H1 (cell line): ENCODE data around the gene MANBA. TPM values are rescaled to one million over a fixed set of nuclear protein-coding genes. Genes with fewer than 3 reads are reported as not detected.

ENCODE experiments used
- CTCF ChIA-PET: fragments of 300-600 bp; sonication (Branson Sonifier 250); formaldehyde crosslinking; loops from one replicate; lab custom pipeline; 2021; ENCODE audit not compliant: partially characterized antibody; lab: Charles Lee
- POLR2A ChIA-PET: fragments of 300-600 bp; sonication (Branson Sonifier 250); formaldehyde crosslinking; loops from one replicate; lab custom pipeline; 2021; ENCODE audit warnings: inconsistent platforms; ENCODE audit not compliant: partially characterized antibody; lab: Charles Lee
- DNase-seq, 2 experiments: peaks; one replicate each; pipeline versions ENCODE4 v3.0.0 to v3.0.0-alpha.2; 2010 to 2022; ENCODE audit warnings: low spot score in 2 of 2, low read depth in 1 of 2, mixed read lengths in 1 of 2
- FAIRE-seq: peaks from 2 replicates; lab custom pipeline; 2011; peaks lifted over from hg19 to GRCh38; lab: Jason Lieb, UNC
- H2AFZ ChIP-seq: 2 replicates; pipeline ENCODE4 v1.8.1; 2012; ENCODE audit warnings: low read length, inconsistent platforms
- H2AK5ac ChIP-seq: 2 replicates; pipeline ENCODE4 v1.6.1; 2013; ENCODE audit warnings: low read depth, low read length
- H2BK120ac ChIP-seq: replicated peaks from 2 replicates; pipeline ENCODE3; 2013; ENCODE audit warnings: low read depth, low read length, inconsistent platforms
- H2BK12ac ChIP-seq: 2 replicates; pipeline ENCODE4 v1.6.1; 2013; ENCODE audit warnings: low read depth, low read length
- H2BK15ac ChIP-seq: 2 replicates; pipeline ENCODE4 v1.6.1; 2013; ENCODE audit warnings: low read length
- H2BK20ac ChIP-seq: 2 replicates; pipeline ENCODE4 v1.6.1; 2013; ENCODE audit warnings: low read length
- H2BK5ac ChIP-seq: 2 replicates; pipeline ENCODE4 v1.6.1; 2013; ENCODE audit warnings: low read depth, low read length
- H3K14ac ChIP-seq: 2 replicates; pipeline ENCODE4 v1.6.1; 2013; ENCODE audit warnings: inconsistent platforms; ENCODE audit not compliant: insufficient read length
- H3K18ac ChIP-seq: 2 replicates; pipeline ENCODE4 v1.6.1; 2013; ENCODE audit warnings: low read length; ENCODE audit errors: extremely low read depth
- H3K23ac ChIP-seq: 2 replicates; pipeline ENCODE4 v1.6.1; 2013; ENCODE audit warnings: inconsistent platforms; ENCODE audit not compliant: insufficient read length
- H3K23me2 ChIP-seq: 2 replicates; pipeline ENCODE4 v1.6.1; 2013; ENCODE audit warnings: low read depth, low read length
- H3K27ac ChIP-seq: 2 replicates; pipeline ENCODE4 v1.6.1; 2011; ENCODE audit warnings: low read depth, low read length, inconsistent platforms
- H3K27me3 ChIP-seq, 4 experiments: replicated peaks in 1 of 4; 1 replicate in 1 of 4; 2 replicates in 3 of 4; pipeline versions ENCODE4 v1.6.1 to v1.8.1; 2011 to 2013; ENCODE audit warnings: low read length in 3 of 4, mild to moderate bottlenecking in 3 of 4, inconsistent platforms in 2 of 4, mixed read lengths in 2 of 4, moderate library complexity in 1 of 4; ENCODE audit not compliant: control insufficient read depth in 3 of 4, insufficient read depth in 3 of 4; ENCODE audit errors: extremely low read depth in 1 of 4
- H3K36me3 ChIP-seq, 4 experiments: 2 replicates each; pipeline versions ENCODE4 v1.6.1 to v1.8.1; 2011 to 2013; ENCODE audit warnings: mild to moderate bottlenecking in 4 of 4, low read length in 3 of 4, moderate library complexity in 2 of 4, control low read depth in 1 of 4, inconsistent platforms in 1 of 4; ENCODE audit not compliant: insufficient read depth in 4 of 4, control insufficient read depth in 2 of 4
- H3K4ac ChIP-seq: replicated peaks from 2 replicates; pipeline ENCODE3; 2013; ENCODE audit warnings: low read length, low read depth, mixed read lengths, inconsistent platforms; ENCODE audit not compliant: insufficient read length
- H3K4me1 ChIP-seq, 4 experiments: replicated peaks in 1 of 4; 1 replicate in 1 of 4; 2 replicates in 3 of 4; pipeline versions ENCODE4 v1.6.1 to v1.8.1; 2011 to 2013; ENCODE audit warnings: low read length in 3 of 4, inconsistent platforms in 2 of 4, mixed read lengths in 1 of 4; ENCODE audit not compliant: insufficient read depth in 4 of 4, control insufficient read depth in 3 of 4
- H3K4me2 ChIP-seq, 2 experiments: 2 replicates each; pipeline versions ENCODE4 v1.6.1 to v1.8.1; 2011 to 2013; ENCODE audit warnings: low read depth in 2 of 2, low read length in 2 of 2, control low read depth in 1 of 2, inconsistent platforms in 1 of 2, mild to moderate bottlenecking in 1 of 2; ENCODE audit not compliant: insufficient read depth in 1 of 2
- H3K4me3 ChIP-seq, 4 experiments: fragments of 200-600, 300-600 bp in 1 of 4; sonication (generic), shearing (Covaris generic), sonication (Bioruptor Twin) in 1 of 4; 2 replicates each; pipeline versions ENCODE4 v1.5.1 to v1.8.1; 2011 to 2016; ENCODE audit warnings: low read length in 4 of 4, low read depth in 3 of 4, control low read depth in 2 of 4, inconsistent platforms in 2 of 4, mild to moderate bottlenecking in 2 of 4, mixed read lengths in 1 of 4, moderate library complexity in 1 of 4; ENCODE audit not compliant: insufficient read depth in 2 of 4; ENCODE audit errors: extremely low read depth in 1 of 4
- H3K56ac ChIP-seq: replicated peaks from 2 replicates; pipeline ENCODE3; 2013; ENCODE audit warnings: low read depth, mild to moderate bottlenecking, mixed read lengths, low read length, inconsistent platforms; ENCODE audit not compliant: insufficient read length
- H3K79me1 ChIP-seq: 2 replicates; pipeline ENCODE4 v1.6.1; 2013; ENCODE audit warnings: low read depth, low read length, control low read depth
- H3K79me2 ChIP-seq, 2 experiments: 2 replicates each; pipeline versions ENCODE4 v1.6.1 to v1.8.1; 2012 to 2013; ENCODE audit warnings: low read length in 2 of 2, mild to moderate bottlenecking in 2 of 2, inconsistent platforms in 1 of 2; ENCODE audit not compliant: insufficient read depth in 2 of 2, control insufficient read depth in 1 of 2
- H3K9ac ChIP-seq, 4 experiments: replicated peaks in 1 of 4; 1 replicate in 1 of 4; 2 replicates in 3 of 4; pipeline versions ENCODE4 v1.6.1 to v1.8.1; 2011 to 2013; ENCODE audit warnings: low read depth in 3 of 4, low read length in 3 of 4, control low read depth in 2 of 4, mild to moderate bottlenecking in 2 of 4, moderate library complexity in 2 of 4, inconsistent platforms in 1 of 4; ENCODE audit errors: extremely low read depth in 1 of 4
- H3K9me3 ChIP-seq, 2 experiments: 2 replicates each; pipeline versions ENCODE4 v1.6.1 to v1.8.1; 2012 to 2013; ENCODE audit warnings: mild to moderate bottlenecking in 2 of 2, moderate library complexity in 2 of 2, control low read depth in 1 of 2, inconsistent platforms in 1 of 2, low read depth in 1 of 2, low read length in 1 of 2, mixed read lengths in 1 of 2; ENCODE audit not compliant: insufficient read depth in 2 of 2
- H4K20me1 ChIP-seq, 2 experiments: replicated peaks in 1 of 2; 2 replicates each; pipeline versions ENCODE3 to v1.8.1; 2011 to 2013; ENCODE audit warnings: inconsistent platforms in 2 of 2, low read length in 2 of 2, mild to moderate bottlenecking in 1 of 2; ENCODE audit not compliant: insufficient read depth in 2 of 2, control insufficient read depth in 1 of 2
- H4K5ac ChIP-seq: 2 replicates; pipeline ENCODE4 v1.6.1; 2013; ENCODE audit warnings: low read length, low read depth, mixed read lengths, inconsistent platforms; ENCODE audit not compliant: insufficient read length
- H4K8ac ChIP-seq: 2 replicates; pipeline ENCODE4 v1.8.0; 2013; ENCODE audit warnings: mild to moderate bottlenecking, moderate library complexity, low read length, inconsistent platforms; ENCODE audit not compliant: insufficient read depth; ENCODE audit errors: extremely low read depth
- H4K91ac ChIP-seq: replicated peaks from 2 replicates; pipeline ENCODE3; 2013; ENCODE audit warnings: low read length, mixed read lengths, inconsistent platforms; ENCODE audit not compliant: insufficient read length
- BCL11A ChIP-seq, 2 experiments: IDR thresholded peaks; one replicate each; pipeline ENCODE4 v1.6.1; 2011; ENCODE audit warnings: low read depth in 2 of 2, low read length in 2 of 2, mild to moderate bottlenecking in 2 of 2
- CBX5 ChIP-seq: fragments of 300-800, 300-1000 bp; sonication (generic); IDR thresholded peaks from 2 replicates; pipeline ENCODE4 v1.7.1; 2016; ENCODE audit warnings: antibody characterized with exemption, low read length, low read depth
- CREB1 ChIP-seq: IDR thresholded peaks from 2 replicates; pipeline ENCODE4 v1.6.1; 2012; ENCODE audit warnings: inconsistent platforms
- EGR1 ChIP-seq: IDR thresholded peaks from 2 replicates; pipeline ENCODE4 v1.6.1; 2011; ENCODE audit warnings: low read depth, low read length, borderline replicate concordance
- KDM5A ChIP-seq: fragments of 200-600 bp; IDR thresholded peaks from 2 replicates; pipeline ENCODE4 v1.7.1; 2012; ENCODE audit warnings: mild to moderate bottlenecking, low read length, inconsistent platforms, mixed read lengths
- MAFK ChIP-seq: IDR thresholded peaks from 2 replicates; pipeline ENCODE4 v1.6.1; 2012; ENCODE audit warnings: low read depth, mild to moderate bottlenecking, improper control_type of control experiment, low read length
- RBBP5 ChIP-seq: IDR thresholded peaks from 2 replicates; pipeline ENCODE4 v1.7.1; 2012; ENCODE audit warnings: low read depth, mild to moderate bottlenecking, inconsistent platforms, low read length, moderate library complexity, borderline replicate concordance
- SIN3A ChIP-seq, 2 experiments: IDR thresholded peaks in 1 of 2; conservative IDR thresholded peaks in 1 of 2; 2 replicates each; pipeline ENCODE4 v1.6.1; 2011 to 2012; ENCODE audit warnings: low read length in 2 of 2, improper control_type of control experiment in 1 of 2, low read depth in 1 of 2, mild to moderate bottlenecking in 1 of 2
- SIRT6 ChIP-seq: IDR thresholded peaks from one replicate; pipeline ENCODE4 v1.7.1; 2012; ENCODE audit warnings: low read length, inconsistent platforms
- SP2 ChIP-seq: IDR thresholded peaks from 2 replicates; pipeline ENCODE4 v1.6.1; 2012; ENCODE audit warnings: mild to moderate bottlenecking, low read length, inconsistent platforms
- TBP ChIP-seq: IDR thresholded peaks from 2 replicates; pipeline ENCODE4 v1.6.1; 2011; ENCODE audit warnings: low read depth, low read length, improper control_type of control experiment
- WGBS, 2 experiments: shearing (Covaris generic) in 1 of 2; methylation state at CpG; one replicate each; pipeline versions ENCODE4 v1.1.6 to v1.1.7; 2013 to 2015; ENCODE audit warnings: low lambda C conversion rate in 2 of 2, mixed read lengths in 2 of 2, inconsistent platforms in 1 of 2, low coverage in 1 of 2, missing lambda C conversion rate in 1 of 2; ENCODE audit not compliant: insufficient replicate concordance in 2 of 2, insufficient coverage in 1 of 2, insufficient read length in 1 of 2; ENCODE audit errors: extremely low coverage in 1 of 2, missing lambda C conversion rate in 1 of 2; 5-methylcytosine and 5-hydroxymethylcytosine counted together
- polyA plus RNA-seq, 7 experiments: library from polyadenylated mRNA; depleted of rRNA in 3 of 7; stranded (reverse) in 5 of 7; unstranded in 2 of 7; fragments of >200 nt in 5 of 7; fragments of 200-250 nt in 2 of 7; gene quantifications; 1 replicate in 5 of 7; 2 replicates in 1 of 7; 4 replicates in 1 of 7; pipeline versions ENCODE4 v1.2.1 to v1.2.3, GENCODE V29; 2011 to 2013; ENCODE audit warnings: missing spikeins in 2 of 7, mixed read lengths in 2 of 7
- total RNA-seq: library from RNA; stranded (reverse); fragmentation: NEBNext Ultra II Directional; extraction: Animal tissue kit (Norgen Biotek cat#: 25700); gene quantifications from 2 replicates; pipeline ENCODE4 v1.2.1, GENCODE V29; 2021

Gene MANBA
- total and polyA plus RNA-seq, 2 of the 8 experiments (the other 6 are each of a cell fraction or from before 2014, with no cell fraction given) = 22.9 to 27.8 TPM

DNA sequence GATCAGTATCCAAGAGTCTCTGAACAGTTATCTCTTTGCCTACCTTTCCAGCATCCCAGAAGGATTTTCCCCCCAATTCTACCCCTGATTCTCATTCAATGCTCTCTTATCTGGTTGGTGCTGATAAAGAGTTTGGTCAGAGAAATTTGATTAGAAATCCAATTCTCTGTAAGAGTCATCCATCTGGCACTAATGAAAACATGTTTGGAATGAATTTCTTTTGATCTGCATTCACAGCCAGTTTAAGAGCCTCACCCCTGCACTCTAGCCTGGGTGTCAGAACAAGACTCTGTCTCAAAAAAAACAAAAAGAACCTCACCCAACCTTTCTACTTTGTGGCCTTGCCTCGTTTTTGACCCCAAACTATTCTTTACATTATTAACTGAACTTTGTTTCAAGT, 122.1 kb downstream of the MANBA start:
- H3K23ac ChIP-seq = no peak overlapping the region
- TF ChIP-seq TBP (no peak), SIN3A (conservative IDR thresholded peaks at IDR 0.05 in 1 of 2, IDR thresholded peaks at IDR 0.05 in 1 of 2; ENCODE audit: low read depth in 1 of 2, low read length in 2 of 2) (no peak), RBBP5 (no peak), SIRT6 (no peak), BCL11A (IDR thresholded peaks at IDR 0.05; ENCODE audit: low read depth in 2 of 2, low read length in 2 of 2) (no peak), KDM5A (no peak), MAFK (no peak), EGR1 (no peak), SP2 (no peak), CREB1 (no peak), CBX5 (no peak)
- TF ChIP-seq, all 59 proteins: peak for 0
- POLR2A ChIA-PET = no interaction called here
- 96% methylated on average over 1 of the region's 1 CpG; no CpG with 5 or more reads in 1 of the 2 experiments for WGBS, 2 experiments
- Histone ChIP-seq H3K27me3 (no peaks in the 10 kb centered on the region), H3K36me3 (peaks cover 0 to 13% (median 5%) of the 10 kb centered on the region in 4 experiments; a peak in 6 of 8 replicates), H3K18ac (no peak overlapping the region), H2BK15ac (no peak overlapping the region), H3K9me3 (no peaks in the 10 kb centered on the region), H3K4me1 (no peaks in the 10 kb centered on the region), H3K79me2 (no peaks in the 10 kb centered on the region), H2AFZ (no peak overlapping the region), H3K9ac (no peak overlapping the region), H3K23me2 (0 out of 2 replicates have a peak, but pooled peaks cover 2% of the 10 kb centered on the region), H2BK20ac (no peak overlapping the region), H2AK5ac (no peak overlapping the region), H4K91ac (no peak overlapping the region), H2BK120ac (no peak overlapping the region), H3K14ac (no peak overlapping the region), H4K20me1 (no peaks in the 10 kb centered on the region), H2BK5ac (no peak overlapping the region), H3K4me2 (no peak overlapping the region), H4K5ac (no peak overlapping the region), H3K56ac (no peak overlapping the region), H4K8ac (no peak overlapping the region), H2BK12ac (no peak overlapping the region), H3K4me3 (no peak overlapping the region), H3K79me1 (no peaks in the 10 kb centered on the region), H3K4ac (no peak overlapping the region), H3K27ac (no peak overlapping the region)
- CTCF ChIA-PET = no interaction called here
- DNase-seq (no peak), FAIRE-seq (no peak)
